Esophagus squamous epithelium (tissue), 5 donors: ENCODE data around the gene SLC1A2. TPM values are rescaled to one million over a fixed set of nuclear protein-coding genes. Genes with fewer than 3 reads are reported as not detected.

Experiments
- DNase-seq: peaks from one replicate; lab custom pipeline; 2025; lab: John Stamatoyannopoulos, UW
- H3K27ac ChIP-seq, 4 donors: fragments of 200-600 bp; sonication (generic); one replicate each; pipeline ENCODE4 v1.5.1; 2016 to 2019; ENCODE audit warnings: mild to moderate bottlenecking in 1 of 4
- H3K27me3 ChIP-seq, 4 donors: fragments of 200-600 bp; sonication (generic); 1 replicate in 3 of 4; 2 replicates in 1 of 4; pipeline versions ENCODE4 v1.5.1 to v1.6.0; 2017 to 2021; ENCODE audit warnings: antibody characterized with exemption in 1 of 4
- H3K36me3 ChIP-seq, 3 donors: fragments of 200-600 bp; sonication (generic); one replicate each; pipeline ENCODE4 v1.5.1; 2016 to 2019
- H3K4me1 ChIP-seq, 3 donors: fragments of 200-600 bp; sonication (generic); one replicate each; pipeline ENCODE4 v1.5.1; 2017 to 2019
- H3K4me3 ChIP-seq, 4 donors: fragments of 200-600 bp; sonication (generic); 1 replicate in 3 of 4; 2 replicates in 1 of 4; pipeline ENCODE4 v1.5.1; 2016 to 2019; ENCODE audit warnings: mild to moderate bottlenecking in 2 of 4, moderate library complexity in 1 of 4
- H3K9me3 ChIP-seq, 3 donors: fragments of 200-600 bp; sonication (generic); one replicate each; pipeline ENCODE4 v1.5.1; 2016 to 2019
- CTCF ChIP-seq, 6 experiments: fragments of 450-650 bp in 4 of 6; fragments of 200-600 bp in 2 of 6; sonication (generic) in 2 of 6; IDR thresholded peaks; one replicate each; pipeline ENCODE4 v1.5.1; 2016 to 2019; ENCODE audit warnings: antibody characterized with exemption in 6 of 6, mild to moderate bottlenecking in 4 of 6, moderate library complexity in 4 of 6
- POLR2A ChIP-seq, 4 donors: fragments of 450-650 bp; IDR thresholded peaks; one replicate each; pipeline ENCODE4 v1.6.1; 2017; ENCODE audit warnings: antibody characterized with exemption in 4 of 4, mild to moderate bottlenecking in 4 of 4, moderate library complexity in 3 of 4
- WGBS, 2 donors: methylation state at CpG; one replicate each; pipeline ENCODE4 v1.1.5; 2018; 5-methylcytosine and 5-hydroxymethylcytosine counted together
- intact Hi-C: fragments of 100-400 bp; cut with DNase I; formaldehyde crosslinking; loops from one replicate; pipeline ENCODE4 v1.15.0; 2022
- total RNA-seq, 4 donors: library from RNA; depleted of rRNA; stranded (reverse); fragments of >200 nt; gene quantifications; one replicate each; pipeline ENCODE4 v1.1.0, GENCODE V29; 2016
- donor health status: DM: yes; HTN: yes; CAD: no.

SLC1A2 gene
- total RNA-seq, 4 donors from 2014 or later, result 0.04 to 0.61 (median 0.19) TPM; not detected in 1

GRCh38 chr11:35403765-35404387 lies 15.5 kb downstream of the SLC1A2 start:
- Histone ChIP-seq H3K27ac (no peak overlapping the region), H3K4me3 (no peak overlapping the region), H3K4me1 (no peaks in the 10 kb centered on the region), H3K36me3 (no peaks in the 10 kb centered on the region), H3K9me3 (no peaks in the 10 kb centered on the region), H3K27me3 (peaks cover 0 to 4% (median 0%) of the 10 kb centered on the region in 4 donors)
- DNase-seq, result no peak
- no peak for TF ChIP-seq POLR2A (IDR thresholded peaks at IDR 0.05)
- TF ChIP-seq CTCF (IDR thresholded peaks at IDR 0.05), result no peak
- 65 to 72% methylated on average over 7 of the region's 7 CpGs for WGBS, 2 donors
- intact Hi-C loops, result no loop called here

- DNase-seq, result no peak
- H3K9me3 ChIP-seq, result no peaks in the 10 kb centered on the region
- 85 to 86% methylated on average over 9 of the region's 9 CpGs for WGBS, 2 donors
- H3K4me1 ChIP-seq, result no peaks in the 10 kb centered on the region
- intact Hi-C loops, result no loop called here
- TF ChIP-seq POLR2A (IDR thresholded peaks at IDR 0.05) (no peak), CTCF (IDR thresholded peaks at IDR 0.05) (no peak)
- H3K27ac ChIP-seq, result no peak overlapping the region
- no peaks in the 10 kb centered on the region for H3K36me3 ChIP-seq
- peaks cover 0 to 9% (median 0%) of the 10 kb centered on the region in 4 donors for H3K27me3 ChIP-seq
- no peak overlapping the region for H3K4me3 ChIP-seq
Measured at GRCh38 chr11:35402751-35403660, 16.4 kb downstream of the SLC1A2 start.

GRCh38 chr11:35398881-35399280 lies 20.5 kb downstream of the SLC1A2 start:
- no peaks in the 10 kb centered on the region for H3K9me3 ChIP-seq
- no peak for TF ChIP-seq POLR2A (IDR thresholded peaks at IDR 0.05)
- TF ChIP-seq CTCF (IDR thresholded peaks at IDR 0.05), result no peak
- no peak for DNase-seq
- no peaks in the 10 kb centered on the region for H3K4me1 ChIP-seq
- WGBS, 2 donors, result 38 to 52% methylated on average over 1 of the region's 1 CpG
- no peak overlapping the region for H3K27ac ChIP-seq
- H3K27me3 ChIP-seq, result peaks cover 0 to 21% (median 0%) of the 10 kb centered on the region in 4 donors
- H3K36me3 ChIP-seq, result no peaks in the 10 kb centered on the region
- H3K4me3 ChIP-seq, result no peak overlapping the region
- intact Hi-C loops, result no loop called here

- no peaks in the 10 kb centered on the region for H3K9me3 ChIP-seq
- H3K36me3 ChIP-seq, result no peaks in the 10 kb centered on the region
- peaks cover 0 to 29% (median 0%) of the 10 kb centered on the region in 4 donors for H3K27me3 ChIP-seq
- H3K27ac ChIP-seq, result no peak overlapping the region
- DNase-seq, result no peak
- 92 to 100% methylated on average over 2 to 3 of the region's 5 CpGs for WGBS, 2 donors
- peaks cover 4 to 25% (median 18%) of the 10 kb centered on the region in 3 donors for H3K4me1 ChIP-seq
- intact Hi-C loops, result loop anchor here (5.0 kb wide), 1 partner anchor 473 kb away; no protein-coding TSS in a partner anchor
- TF ChIP-seq POLR2A (IDR thresholded peaks at IDR 0.05) (no peak), CTCF (IDR thresholded peaks at IDR 0.05) (no peak)
- H3K4me3 ChIP-seq, result no peak overlapping the region
Measured at GRCh38 chr11:35394941-35395340, 24.4 kb downstream of the SLC1A2 start.

- WGBS, 2 donors, result 65 to 77% methylated on average over 2 to 4 of the region's 4 CpGs
- Histone ChIP-seq H3K4me1 (peaks cover 4 to 25% (median 18%) of the 10 kb centered on the region in 3 donors), H3K9me3 (no peaks in the 10 kb centered on the region), H3K36me3 (no peaks in the 10 kb centered on the region), H3K27me3 (peaks cover 0 to 21% (median 0%) of the 10 kb centered on the region in 4 donors), H3K4me3 (no peak overlapping the region), H3K27ac (no peak overlapping the region)
- no peak for DNase-seq
- intact Hi-C loops, result loop anchor here (5.0 kb wide), 1 partner anchor 471 kb away; no protein-coding TSS in a partner anchor
- no peak for TF ChIP-seq POLR2A (IDR thresholded peaks at IDR 0.05)
- TF ChIP-seq CTCF (IDR thresholded peaks at IDR 0.05), result no peak
Measured at GRCh38 chr11:35393098-35393497, 26.3 kb downstream of the SLC1A2 start.
